H1 (cell line): ENCODE results near the gene FAM181A. TPM values are rescaled to one million over a fixed set of nuclear protein-coding genes. Genes with fewer than 3 reads are reported as not detected.
A peak's percentile ranks its signal among the peaks of the same experiment; 100 is the strongest.

Source experiments
- CTCF ChIA-PET: fragments of 300-600 bp; sonication (Branson Sonifier 250); formaldehyde crosslinking; loops from one replicate; lab custom pipeline; 2021; ENCODE audit not compliant: partially characterized antibody; lab: Charles Lee
- POLR2A ChIA-PET: fragments of 300-600 bp; sonication (Branson Sonifier 250); formaldehyde crosslinking; loops from one replicate; lab custom pipeline; 2021; ENCODE audit warnings: inconsistent platforms; ENCODE audit not compliant: partially characterized antibody; lab: Charles Lee
- DNase-seq, 2 experiments: peaks; one replicate each; pipeline versions ENCODE4 v3.0.0 to v3.0.0-alpha.2; 2010 to 2022; ENCODE audit warnings: low spot score in 2 of 2, low read depth in 1 of 2, mixed read lengths in 1 of 2
- FAIRE-seq: peaks from 2 replicates; lab custom pipeline; 2011; peaks lifted over from hg19 to GRCh38; lab: Jason Lieb, UNC
- H2AFZ ChIP-seq: 2 replicates; pipeline ENCODE4 v1.8.1; 2012; ENCODE audit warnings: low read length, inconsistent platforms
- H2AK5ac ChIP-seq: 2 replicates; pipeline ENCODE4 v1.6.1; 2013; ENCODE audit warnings: low read depth, low read length
- H2BK120ac ChIP-seq: replicated peaks from 2 replicates; pipeline ENCODE3; 2013; ENCODE audit warnings: low read depth, low read length, inconsistent platforms
- H2BK12ac ChIP-seq: 2 replicates; pipeline ENCODE4 v1.6.1; 2013; ENCODE audit warnings: low read depth, low read length
- H2BK15ac ChIP-seq: 2 replicates; pipeline ENCODE4 v1.6.1; 2013; ENCODE audit warnings: low read length
- H2BK20ac ChIP-seq: 2 replicates; pipeline ENCODE4 v1.6.1; 2013; ENCODE audit warnings: low read length
- H2BK5ac ChIP-seq: 2 replicates; pipeline ENCODE4 v1.6.1; 2013; ENCODE audit warnings: low read depth, low read length
- H3K14ac ChIP-seq: 2 replicates; pipeline ENCODE4 v1.6.1; 2013; ENCODE audit warnings: inconsistent platforms; ENCODE audit not compliant: insufficient read length
- H3K18ac ChIP-seq: 2 replicates; pipeline ENCODE4 v1.6.1; 2013; ENCODE audit warnings: low read length; ENCODE audit errors: extremely low read depth
- H3K23ac ChIP-seq: 2 replicates; pipeline ENCODE4 v1.6.1; 2013; ENCODE audit warnings: inconsistent platforms; ENCODE audit not compliant: insufficient read length
- H3K23me2 ChIP-seq: 2 replicates; pipeline ENCODE4 v1.6.1; 2013; ENCODE audit warnings: low read depth, low read length
- H3K27ac ChIP-seq: 2 replicates; pipeline ENCODE4 v1.6.1; 2011; ENCODE audit warnings: low read depth, low read length, inconsistent platforms
- H3K27me3 ChIP-seq, 4 experiments: replicated peaks in 1 of 4; 1 replicate in 1 of 4; 2 replicates in 3 of 4; pipeline versions ENCODE4 v1.6.1 to v1.8.1; 2011 to 2013; ENCODE audit warnings: low read length in 3 of 4, mild to moderate bottlenecking in 3 of 4, inconsistent platforms in 2 of 4, mixed read lengths in 2 of 4, moderate library complexity in 1 of 4; ENCODE audit not compliant: control insufficient read depth in 3 of 4, insufficient read depth in 3 of 4; ENCODE audit errors: extremely low read depth in 1 of 4
- H3K36me3 ChIP-seq, 4 experiments: 2 replicates each; pipeline versions ENCODE4 v1.6.1 to v1.8.1; 2011 to 2013; ENCODE audit warnings: mild to moderate bottlenecking in 4 of 4, low read length in 3 of 4, moderate library complexity in 2 of 4, control low read depth in 1 of 4, inconsistent platforms in 1 of 4; ENCODE audit not compliant: insufficient read depth in 4 of 4, control insufficient read depth in 2 of 4
- H3K4ac ChIP-seq: replicated peaks from 2 replicates; pipeline ENCODE3; 2013; ENCODE audit warnings: low read length, low read depth, mixed read lengths, inconsistent platforms; ENCODE audit not compliant: insufficient read length
- H3K4me1 ChIP-seq, 4 experiments: replicated peaks in 1 of 4; 1 replicate in 1 of 4; 2 replicates in 3 of 4; pipeline versions ENCODE4 v1.6.1 to v1.8.1; 2011 to 2013; ENCODE audit warnings: low read length in 3 of 4, inconsistent platforms in 2 of 4, mixed read lengths in 1 of 4; ENCODE audit not compliant: insufficient read depth in 4 of 4, control insufficient read depth in 3 of 4
- H3K4me2 ChIP-seq, 2 experiments: 2 replicates each; pipeline versions ENCODE4 v1.6.1 to v1.8.1; 2011 to 2013; ENCODE audit warnings: low read depth in 2 of 2, low read length in 2 of 2, control low read depth in 1 of 2, inconsistent platforms in 1 of 2, mild to moderate bottlenecking in 1 of 2; ENCODE audit not compliant: insufficient read depth in 1 of 2
- H3K4me3 ChIP-seq, 4 experiments: fragments of 200-600, 300-600 bp in 1 of 4; sonication (generic), shearing (Covaris generic), sonication (Bioruptor Twin) in 1 of 4; 2 replicates each; pipeline versions ENCODE4 v1.5.1 to v1.8.1; 2011 to 2016; ENCODE audit warnings: low read length in 4 of 4, low read depth in 3 of 4, control low read depth in 2 of 4, inconsistent platforms in 2 of 4, mild to moderate bottlenecking in 2 of 4, mixed read lengths in 1 of 4, moderate library complexity in 1 of 4; ENCODE audit not compliant: insufficient read depth in 2 of 4; ENCODE audit errors: extremely low read depth in 1 of 4
- H3K56ac ChIP-seq: replicated peaks from 2 replicates; pipeline ENCODE3; 2013; ENCODE audit warnings: low read depth, mild to moderate bottlenecking, mixed read lengths, low read length, inconsistent platforms; ENCODE audit not compliant: insufficient read length
- H3K79me1 ChIP-seq: 2 replicates; pipeline ENCODE4 v1.6.1; 2013; ENCODE audit warnings: low read depth, low read length, control low read depth
- H3K79me2 ChIP-seq, 2 experiments: 2 replicates each; pipeline versions ENCODE4 v1.6.1 to v1.8.1; 2012 to 2013; ENCODE audit warnings: low read length in 2 of 2, mild to moderate bottlenecking in 2 of 2, inconsistent platforms in 1 of 2; ENCODE audit not compliant: insufficient read depth in 2 of 2, control insufficient read depth in 1 of 2
- H3K9ac ChIP-seq, 4 experiments: replicated peaks in 1 of 4; 1 replicate in 1 of 4; 2 replicates in 3 of 4; pipeline versions ENCODE4 v1.6.1 to v1.8.1; 2011 to 2013; ENCODE audit warnings: low read depth in 3 of 4, low read length in 3 of 4, control low read depth in 2 of 4, mild to moderate bottlenecking in 2 of 4, moderate library complexity in 2 of 4, inconsistent platforms in 1 of 4; ENCODE audit errors: extremely low read depth in 1 of 4
- H3K9me3 ChIP-seq, 2 experiments: 2 replicates each; pipeline versions ENCODE4 v1.6.1 to v1.8.1; 2012 to 2013; ENCODE audit warnings: mild to moderate bottlenecking in 2 of 2, moderate library complexity in 2 of 2, control low read depth in 1 of 2, inconsistent platforms in 1 of 2, low read depth in 1 of 2, low read length in 1 of 2, mixed read lengths in 1 of 2; ENCODE audit not compliant: insufficient read depth in 2 of 2
- H4K20me1 ChIP-seq, 2 experiments: replicated peaks in 1 of 2; 2 replicates each; pipeline versions ENCODE3 to v1.8.1; 2011 to 2013; ENCODE audit warnings: inconsistent platforms in 2 of 2, low read length in 2 of 2, mild to moderate bottlenecking in 1 of 2; ENCODE audit not compliant: insufficient read depth in 2 of 2, control insufficient read depth in 1 of 2
- H4K5ac ChIP-seq: 2 replicates; pipeline ENCODE4 v1.6.1; 2013; ENCODE audit warnings: low read length, low read depth, mixed read lengths, inconsistent platforms; ENCODE audit not compliant: insufficient read length
- H4K8ac ChIP-seq: 2 replicates; pipeline ENCODE4 v1.8.0; 2013; ENCODE audit warnings: mild to moderate bottlenecking, moderate library complexity, low read length, inconsistent platforms; ENCODE audit not compliant: insufficient read depth; ENCODE audit errors: extremely low read depth
- H4K91ac ChIP-seq: replicated peaks from 2 replicates; pipeline ENCODE3; 2013; ENCODE audit warnings: low read length, mixed read lengths, inconsistent platforms; ENCODE audit not compliant: insufficient read length
- EP300 ChIP-seq, 2 experiments: IDR thresholded peaks; 1 replicate in 1 of 2; 2 replicates in 1 of 2; pipeline ENCODE4 v1.6.1; 2011 to 2012; ENCODE audit warnings: low read depth in 2 of 2, low read length in 2 of 2, mild to moderate bottlenecking in 2 of 2, borderline replicate concordance in 1 of 2, inconsistent platforms in 1 of 2, moderate library complexity in 1 of 2
- FOSL1 ChIP-seq: IDR thresholded peaks from 2 replicates; pipeline ENCODE4 v1.6.1; 2011; ENCODE audit warnings: mild to moderate bottlenecking, low read depth, low read length, moderate library complexity; ENCODE audit not compliant: insufficient read depth
- SIRT6 ChIP-seq: IDR thresholded peaks from one replicate; pipeline ENCODE4 v1.7.1; 2012; ENCODE audit warnings: low read length, inconsistent platforms
- WGBS, 2 experiments: shearing (Covaris generic) in 1 of 2; methylation state at CpG; one replicate each; pipeline versions ENCODE4 v1.1.6 to v1.1.7; 2013 to 2015; ENCODE audit warnings: low lambda C conversion rate in 2 of 2, mixed read lengths in 2 of 2, inconsistent platforms in 1 of 2, low coverage in 1 of 2, missing lambda C conversion rate in 1 of 2; ENCODE audit not compliant: insufficient replicate concordance in 2 of 2, insufficient coverage in 1 of 2, insufficient read length in 1 of 2; ENCODE audit errors: extremely low coverage in 1 of 2, missing lambda C conversion rate in 1 of 2; 5-methylcytosine and 5-hydroxymethylcytosine counted together
- polyA plus RNA-seq, 7 experiments: library from polyadenylated mRNA; depleted of rRNA in 3 of 7; stranded (reverse) in 5 of 7; unstranded in 2 of 7; fragments of >200 nt in 5 of 7; fragments of 200-250 nt in 2 of 7; gene quantifications; 1 replicate in 5 of 7; 2 replicates in 1 of 7; 4 replicates in 1 of 7; pipeline versions ENCODE4 v1.2.1 to v1.2.3, GENCODE V29; 2011 to 2013; ENCODE audit warnings: missing spikeins in 2 of 7, mixed read lengths in 2 of 7
- total RNA-seq: library from RNA; stranded (reverse); fragmentation: NEBNext Ultra II Directional; extraction: Animal tissue kit (Norgen Biotek cat#: 25700); gene quantifications from 2 replicates; pipeline ENCODE4 v1.2.1, GENCODE V29; 2021

The FAM181A gene
- total and polyA plus RNA-seq, 2 of the 8 experiments (the other 6 are each of a cell fraction or from before 2014, with no cell fraction given): not detected

DNA sequence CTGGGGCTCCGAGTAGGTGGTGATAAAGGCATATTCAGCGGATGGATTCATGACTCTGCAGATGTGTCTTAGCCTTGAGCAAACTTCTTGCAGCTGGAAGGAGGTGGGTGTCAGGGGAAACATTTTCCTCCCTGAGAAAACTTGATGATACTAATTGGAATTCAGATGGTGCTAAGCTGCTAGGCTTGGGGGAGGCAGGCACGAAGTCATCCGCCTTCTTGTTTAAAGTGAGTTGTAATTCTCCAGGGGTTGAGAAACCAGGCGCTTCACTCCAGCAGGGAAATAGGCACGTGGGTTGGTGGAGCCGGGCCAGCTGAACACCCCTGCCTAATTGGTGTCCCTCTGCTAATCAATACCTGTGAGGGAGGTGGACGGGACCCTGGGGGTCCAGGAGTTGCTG lies 48.9 kb upstream of the FAM181A start:
- Histone ChIP-seq H3K18ac (no peak overlapping the region), H4K8ac (peak overlapping the region; percentile 69), H4K20me1 (no peaks in the 10 kb centered on the region), H2AFZ (no peak overlapping the region), H3K23me2 (no peaks in the 10 kb centered on the region), H2AK5ac (no peak overlapping the region), H2BK5ac (no peak overlapping the region), H3K79me1 (no peaks in the 10 kb centered on the region), H3K4me1 (peaks cover 0 to 10% (median 4%) of the 10 kb centered on the region in 4 experiments; a peak in 5 of 7 replicates), H3K4me3 (no peak overlapping the region), H3K27ac (no peak overlapping the region), H3K56ac (no peak overlapping the region), H2BK12ac (peak overlapping the region; percentile 60; the same call in 1 of the 2 replicates), H3K79me2 (no peaks in the 10 kb centered on the region), H2BK15ac (no peak overlapping the region), H3K9ac (no peak overlapping the region), H3K4me2 (no peak overlapping the region), H3K9me3 (0 out of 4 replicates have a peak, but pooled peaks cover 4% of the 10 kb centered on the region in 2 experiments), H2BK120ac (no peak overlapping the region), H3K36me3 (no peaks in the 10 kb centered on the region), H4K5ac (no peak overlapping the region), H3K4ac (no peak overlapping the region), H4K91ac (no peak overlapping the region), H3K14ac (no peak overlapping the region), H3K23ac (no peak overlapping the region), H2BK20ac (no peak overlapping the region), H3K27me3 (no peaks in the 10 kb centered on the region; a peak in 2 of 7 replicates)
- ChIA-PET CTCF (interaction anchor here (1.2 to 2.4 kb wide), 2 partner anchors 18 to 28 kb away, joined by 3 to 5 read pairs; no protein-coding TSS in a partner anchor), POLR2A (no interaction called here)
- WGBS, 2 experiments: 87% methylated on average over 8 of the region's 8 CpGs; no CpG with 5 or more reads in 1 of the 2 experiments
- TF ChIP-seq FOSL1 (no peak), SIRT6 (no peak), EP300 (IDR thresholded peaks at IDR 0.05; ENCODE audit: borderline replicate concordance in 1 of 2, low read depth in 2 of 2, low read length in 2 of 2) (no peak)
- DNase-seq (no peak), FAIRE-seq (no peak)
